Measurements from ENCODE around the gene SMC4.
A peak's percentile ranks its signal among the peaks of the same experiment; 100 is the strongest.
"Not testable (repeated sequence)": the region's sequence is repeated elsewhere in the genome, so short reads cannot be mapped to it uniquely, and the experiment has no call there.

The SMC4 gene

GRCh38 chr3:160399125-160400029 is at the start of gene SMC4, which contains the start of gene IFT80:
SMC4 (plus strand) TSS chr3:160399650; CDS start chr3:160400827, 1,177 bp downstream.
IFT80 (minus strand) TSS chr3:160399225; CDS start chr3:160384600, 14,625 bp downstream.
- peak; percentile 95 for DNase-seq

DNA sequence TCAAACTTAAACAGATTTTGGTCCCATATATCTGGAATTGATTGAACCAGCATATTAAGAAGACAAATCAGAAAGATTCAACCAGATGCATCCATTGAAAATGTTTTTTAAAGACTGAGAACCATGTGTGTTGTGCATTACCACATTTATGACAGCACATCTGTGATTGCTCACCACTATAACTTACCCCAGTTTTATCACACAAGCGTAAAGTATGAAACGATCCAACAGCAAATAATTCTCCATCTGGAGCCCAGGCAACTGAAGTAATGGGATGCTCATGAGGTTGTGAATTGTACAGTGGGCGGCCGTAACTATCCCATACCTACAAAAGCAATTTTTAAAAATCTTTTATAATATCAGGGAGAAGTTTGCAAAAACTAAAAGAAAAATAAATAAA is 43.6 kb upstream of the SMC4 start:
- DNase-seq, result no peak

DNA sequence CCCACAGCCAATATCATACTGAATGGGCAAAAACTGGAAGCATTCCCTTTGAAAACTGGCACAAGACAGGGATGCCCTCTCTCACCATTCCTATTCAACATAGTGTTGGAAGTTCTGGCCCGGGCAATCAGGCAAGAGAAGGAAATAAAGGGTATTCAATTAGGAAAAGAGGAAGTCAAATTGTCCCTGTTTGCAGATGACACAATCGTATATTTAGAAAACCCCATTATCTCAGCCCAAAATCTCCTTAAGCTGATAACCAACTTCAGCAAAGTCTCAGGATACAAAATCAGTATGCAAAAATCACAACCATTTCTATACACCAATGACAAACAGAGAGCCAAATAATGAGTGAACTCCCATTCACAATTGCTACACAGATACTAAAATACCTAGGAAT is 36.6 kb upstream of the SMC4 start:
- DNase-seq, result not testable (repeated sequence)

GRCh38 chr3:160365869-160366522 is 33.5 kb upstream of the SMC4 start:
- no peak for DNase-seq

- DNase-seq, result no peak
These were observed 30.6 kb upstream of the SMC4 start for GRCh38 chr3:160368804-160369203.

- DNase-seq, result no peak
These were observed 29.7 kb upstream of the SMC4 start for GRCh38 chr3:160369784-160370183.

GRCh38 chr3:160370987-160371857 is 28.2 kb upstream of the SMC4 start:
- no peak for DNase-seq

- no peak for DNase-seq
These were observed 26.7 kb upstream of the SMC4 start for GRCh38 chr3:160372780-160373179.

DNA sequence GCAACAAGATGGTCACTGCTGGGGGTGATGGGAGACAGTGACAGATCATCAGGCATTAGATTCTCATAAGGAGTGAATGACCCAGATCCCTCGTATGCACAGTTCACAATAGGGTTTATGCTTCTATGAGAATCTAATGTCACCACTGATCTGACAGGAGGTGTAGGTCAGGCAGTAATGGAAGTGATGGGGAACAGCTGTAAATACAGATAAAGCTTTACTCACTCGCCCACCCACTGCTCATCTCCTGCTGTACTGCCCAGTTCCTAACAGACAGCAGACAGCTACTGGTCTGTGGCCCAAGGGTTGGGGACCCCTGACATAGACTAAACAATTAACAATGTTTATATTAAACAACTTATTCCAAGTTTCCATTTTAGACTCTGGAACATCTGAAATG is 25.8 kb upstream of the SMC4 start:
- no peak for DNase-seq

DNA sequence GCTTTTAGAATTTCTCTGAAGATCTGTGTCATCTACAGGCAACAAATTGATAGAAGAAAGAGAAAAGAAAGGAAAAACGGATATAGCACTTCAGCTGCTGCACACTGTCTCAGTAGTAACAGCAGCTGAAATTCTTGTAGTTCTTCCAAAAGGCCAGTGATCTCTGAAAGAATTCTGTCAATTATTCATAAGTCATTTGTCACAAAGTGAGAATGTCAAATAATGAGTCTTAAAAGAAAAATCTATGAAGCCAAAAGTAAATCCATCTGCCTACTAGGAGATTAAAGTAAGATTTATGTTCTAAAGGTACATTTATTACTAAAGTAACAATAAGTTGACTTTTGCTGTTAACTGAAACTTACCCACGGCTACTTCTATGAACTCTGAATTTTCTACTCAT is 25.0 kb upstream of the SMC4 start:
- no peak for DNase-seq

GRCh38 chr3:160374925-160375324 is 24.5 kb upstream of the SMC4 start:
- no peak for DNase-seq

DNA sequence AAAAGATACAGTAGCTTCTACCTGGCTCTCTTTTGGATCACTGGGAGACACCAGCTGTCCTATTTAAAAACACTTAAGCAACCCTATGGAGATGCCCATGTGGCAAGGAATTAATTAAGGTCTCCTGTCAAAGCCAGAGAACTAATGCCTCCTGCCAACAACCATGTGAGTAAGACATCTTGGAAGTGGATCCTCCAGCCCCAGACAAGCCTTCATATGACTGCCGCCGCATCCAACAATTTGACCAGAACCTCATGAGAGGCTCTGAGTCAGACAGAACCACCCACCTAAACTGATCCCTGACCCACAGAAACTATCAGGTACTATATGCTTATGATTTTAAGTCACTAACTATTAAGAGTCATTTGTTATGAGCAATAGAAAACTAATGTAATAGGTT is 22.8 kb upstream of the SMC4 start:
- DNase-seq, result no peak

- DNase-seq, result no peak
These were observed 20.9 kb upstream of the SMC4 start for GRCh38 chr3:160378331-160379109.

GRCh38 chr3:160379628-160380214 is 19.7 kb upstream of the SMC4 start:
- no peak for DNase-seq

DNA sequence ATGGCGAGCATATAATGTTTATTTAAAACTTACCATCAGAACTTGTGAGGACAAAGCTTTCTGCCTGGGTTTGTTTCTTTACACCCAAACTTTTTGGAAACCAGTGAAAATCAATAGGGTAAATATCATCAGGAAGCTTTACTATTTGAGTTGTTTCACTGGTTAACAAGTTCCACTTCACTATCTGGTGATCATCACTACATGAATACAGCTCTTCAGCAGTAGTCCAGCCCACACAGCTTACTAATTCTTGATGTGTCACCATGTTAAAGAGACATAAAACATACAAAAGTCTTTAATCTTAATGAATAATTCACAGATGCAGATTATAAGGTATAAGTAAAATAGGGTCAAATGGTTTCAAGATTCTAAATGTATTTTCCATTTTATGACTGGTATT is 18.0 kb upstream of the SMC4 start:
- DNase-seq, result no peak

GRCh38 chr3:160384639-160385318 is 14.7 kb upstream of the SMC4 start:
- DNase-seq, result no peak

GRCh38 chr3:160390565-160391138 is 8.8 kb upstream of the SMC4 start:
- DNase-seq, result no peak

DNA sequence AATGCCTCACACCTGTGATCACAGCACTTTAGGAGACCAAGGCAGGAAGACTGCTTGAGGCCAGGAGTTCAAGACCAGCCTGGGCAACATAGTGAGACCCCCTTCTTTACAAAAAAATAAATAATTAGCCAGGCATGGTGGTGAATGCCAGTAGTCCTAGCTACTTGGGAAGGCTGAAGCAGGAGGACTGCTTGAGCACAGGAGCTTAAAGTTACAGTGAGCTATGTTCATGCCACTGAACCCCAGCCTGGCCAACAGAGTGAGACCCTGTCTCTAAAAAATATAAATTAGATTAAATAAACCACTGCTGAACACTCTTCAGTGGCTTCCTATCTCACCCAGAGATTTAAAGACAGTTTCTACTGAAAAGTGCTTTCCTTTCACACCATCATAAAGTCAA is 6.7 kb upstream of the SMC4 start:
- DNase-seq, result no peak

DNA sequence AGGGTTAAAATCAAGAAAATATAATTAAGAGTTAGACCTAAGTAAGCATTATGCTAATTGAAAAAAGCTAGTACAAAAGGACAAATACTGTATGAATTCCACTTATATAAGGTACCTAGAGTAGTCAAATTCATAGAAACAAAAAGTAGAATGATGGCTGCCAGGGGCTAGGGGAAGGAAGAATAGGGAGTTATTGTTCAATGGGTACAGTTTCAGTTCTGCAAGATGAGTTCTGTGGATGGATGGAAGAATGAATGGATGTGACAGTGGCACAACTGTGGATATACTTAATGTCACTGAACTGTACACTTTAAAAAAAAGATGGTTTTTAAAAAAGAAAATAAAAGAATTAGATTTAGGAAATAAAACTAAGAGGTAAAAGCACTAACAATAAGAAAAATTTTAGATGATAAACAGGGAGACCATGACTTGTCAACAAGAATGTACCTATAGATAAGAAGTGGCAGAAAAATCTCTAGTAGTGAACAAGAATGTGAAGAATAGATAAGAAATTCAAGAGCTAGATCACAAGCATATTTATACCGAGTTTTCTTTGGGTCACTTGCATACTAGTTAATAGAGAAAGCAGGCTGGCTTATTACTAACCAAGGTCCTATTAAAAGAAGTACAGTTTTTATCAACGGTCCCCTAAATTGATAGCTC is 6.0 kb upstream of the SMC4 start:
- no peak for DNase-seq

GRCh38 chr3:160394009-160394392 is 5.4 kb upstream of the SMC4 start:
- DNase-seq, result no peak
